K562 (cell line): Measurements from ENCODE around the gene KRTAP4-8. TPM values are rescaled to one million over a fixed set of nuclear protein-coding genes. Genes with fewer than 3 reads are reported as not detected.
"Not testable (repeated sequence)": the region's sequence is repeated elsewhere in the genome, so short reads cannot be mapped to it uniquely, and the experiment has no call there.

ENCODE experiments used
- ATAC-seq: fragments of 200-7000 bp; cut with Tn5 transposase; 3 replicates; pipeline ENCODE4 v1.9.1; 2020; ENCODE audit warnings: moderate library complexity
- BruUV-seq: library from RNA; stranded (reverse); fragments of 400-500 nt; replicated peaks from 2 replicates; lab custom pipeline; 2021; lab: Mats Ljungman, UMichigan
- CTCF ChIA-PET: fragments of 300-600 bp; formaldehyde crosslinking; extraction: SDS; loops from one replicate; lab custom pipeline; 2021; ENCODE audit warnings: low intra/inter-chr PET ratio; lab: Yijun Ruan, JAX
- POLR2A ChIA-PET: fragments of 300-600, 350-650 bp; sonication (Branson Sonifier 250); formaldehyde crosslinking; extraction: SDS; loops from one replicate; lab custom pipeline; 2021; ENCODE audit warnings: antibody characterized with exemption, inconsistent platforms; lab: Yijun Ruan, JAX
- DNase-seq, 4 experiments: peaks; one replicate each; pipeline versions ENCODE4 v3.0.0 to v3.0.0-alpha.2; 2011 to 2018; ENCODE audit warnings: low spot score in 3 of 4, mixed read lengths in 3 of 4; ENCODE audit errors: extremely low read depth in 1 of 4
- FAIRE-seq: peaks from 2 replicates; lab custom pipeline; 2011; peaks lifted over from hg19 to GRCh38; lab: Jason Lieb, UNC
- H2AFZ ChIP-seq: 2 replicates; pipeline ENCODE4 v1.6.0; 2011; ENCODE audit warnings: low read depth, low read length, control low read depth, inconsistent platforms
- H3K27ac ChIP-seq: fragments of 200-600 bp; 3 replicates; pipeline ENCODE4 v1.8.0; 2011; ENCODE audit warnings: low read depth, mild to moderate bottlenecking, control low read depth, inconsistent platforms, low read length, moderate library complexity, mixed read lengths; ENCODE audit errors: extremely low read depth
- H3K27me3 ChIP-seq, 2 experiments: fragments of 300-600 bp in 1 of 2; 2 replicates in 1 of 2; 3 replicates in 1 of 2; pipeline versions ENCODE4 v1.6.0 to v1.8.0; 2011; ENCODE audit warnings: inconsistent platforms in 2 of 2, low read length in 2 of 2, mild to moderate bottlenecking in 1 of 2, mixed read lengths in 1 of 2, moderate library complexity in 1 of 2; ENCODE audit not compliant: control insufficient read depth in 2 of 2, insufficient read depth in 2 of 2
- H3K36me3 ChIP-seq: fragments of 300-600 bp; 3 replicates; pipeline ENCODE4 v1.8.0; 2011; ENCODE audit warnings: mild to moderate bottlenecking, low read length, inconsistent platforms; ENCODE audit not compliant: control insufficient read depth, insufficient read depth
- H3K4me1 ChIP-seq, 2 experiments: fragments of 200-600 bp in 1 of 2; replicated peaks in 1 of 2; 2 replicates in 1 of 2; 3 replicates in 1 of 2; pipeline versions ENCODE4 v1.5.1 to v1.8.0; 2011; ENCODE audit warnings: inconsistent platforms in 2 of 2, low read length in 2 of 2, mild to moderate bottlenecking in 1 of 2, mixed read lengths in 1 of 2, moderate library complexity in 1 of 2; ENCODE audit not compliant: control insufficient read depth in 2 of 2, insufficient read depth in 2 of 2
- H3K4me2 ChIP-seq: 2 replicates; pipeline ENCODE4 v1.6.1; 2011; ENCODE audit warnings: low read length, control low read depth, inconsistent platforms, mixed read lengths; ENCODE audit not compliant: insufficient read depth
- H3K4me3 ChIP-seq: fragments of 200-600 bp; sonication (generic), shearing (Covaris generic); 2 replicates; pipeline ENCODE4 v1.5.1; 2016; ENCODE audit warnings: control low read depth, inconsistent platforms
- H3K79me2 ChIP-seq: fragments of 200-600 bp; 3 replicates; pipeline ENCODE4 v1.8.0; 2011; ENCODE audit warnings: low read length, inconsistent platforms; ENCODE audit not compliant: control insufficient read depth, insufficient read depth
- H3K9ac ChIP-seq, 2 experiments: 2 replicates each; pipeline versions ENCODE4 v1.6.0 to v1.6.1; 2011; ENCODE audit warnings: low read depth in 2 of 2, low read length in 2 of 2, control low read depth in 1 of 2, inconsistent platforms in 1 of 2, mild to moderate bottlenecking in 1 of 2, mixed read lengths in 1 of 2; ENCODE audit not compliant: insufficient read depth in 1 of 2
- H3K9me1 ChIP-seq: one replicate; pipeline ENCODE4 v1.6.0; 2011; ENCODE audit warnings: inconsistent platforms, mild to moderate bottlenecking, low read length, moderate library complexity; ENCODE audit not compliant: control insufficient read depth, insufficient read depth
- H3K9me3 ChIP-seq: replicated peaks from 2 replicates; pipeline ENCODE4 v1.5.1; 2011; ENCODE audit warnings: low read depth, low read length, inconsistent platforms; ENCODE audit not compliant: control insufficient read depth, insufficient read depth
- H4K20me1 ChIP-seq: replicated peaks from 2 replicates; pipeline ENCODE4 v1.6.1; 2011; ENCODE audit warnings: low read length, inconsistent platforms, mixed read lengths; ENCODE audit not compliant: control insufficient read depth, insufficient read depth
- ATF1 ChIP-seq, 2 experiments: fragments of 450-650 bp in 1 of 2; IDR thresholded peaks; 2 replicates each; pipeline ENCODE4 v1.6.1; 2016; ENCODE audit warnings: missing compliant biosample characterization in 1 of 2, missing genetic modification characterization in 1 of 2
- CBFB ChIP-seq: sonication (generic); formaldehyde crosslinking; IDR thresholded peaks from 2 replicates; pipeline ENCODE4 v1.4.0; 2020; ENCODE audit warnings: mild to moderate bottlenecking, missing genetic modification reagents
- CBX2 ChIP-seq: fragments of 200-600 bp; sonication (generic); IDR thresholded peaks from one replicate; pipeline ENCODE4 v1.6.1; 2012; ENCODE audit warnings: mild to moderate bottlenecking, low read length, inconsistent platforms; ENCODE audit not compliant: insufficient read depth, poor library complexity, severe bottlenecking
- CSDE1 ChIP-seq, 2 experiments: fragments of 450-650 bp; IDR thresholded peaks; 2 replicates each; pipeline ENCODE4 v1.6.1; 2016; ENCODE audit warnings: mild to moderate bottlenecking in 1 of 2
- EP300 ChIP-seq: IDR thresholded peaks from 2 replicates; pipeline ENCODE4 v1.6.1; 2012; ENCODE audit warnings: low read length, improper control_type of control experiment
- ILK ChIP-seq: fragments of 450-650 bp; IDR thresholded peaks from 2 replicates; pipeline ENCODE4 v1.6.1; 2016; ENCODE audit warnings: missing genetic modification characterization, low read depth, mild to moderate bottlenecking, missing compliant biosample characterization, moderate library complexity, borderline replicate concordance
- IRF2 ChIP-seq: sonication (generic); formaldehyde crosslinking; IDR thresholded peaks from 2 replicates; pipeline ENCODE4 v1.8.1; 2022; ENCODE audit warnings: mild to moderate bottlenecking, missing genetic modification reagents
- NCOR1 ChIP-seq: fragments of 450-650 bp; IDR thresholded peaks from 2 replicates; pipeline ENCODE4 v1.6.1; 2016; ENCODE audit warnings: mild to moderate bottlenecking, moderate library complexity
- PTRF ChIP-seq: fragments of 450-650 bp; IDR thresholded peaks from 2 replicates; pipeline ENCODE4 v1.6.1; 2016; ENCODE audit warnings: mild to moderate bottlenecking, missing genetic modification characterization, missing compliant biosample characterization
- SMAD3 ChIP-seq: fragments of 450-650 bp; formaldehyde crosslinking; conservative IDR thresholded peaks from 2 replicates; pipeline ENCODE4 v1.4.0; 2020; ENCODE audit warnings: mild to moderate bottlenecking
- TEAD4 ChIP-seq, 2 experiments: sonication (generic) in 1 of 2; formaldehyde crosslinking in 1 of 2; IDR thresholded peaks; 2 replicates each; pipeline versions ENCODE4 v1.6.1 to v1.8.0; 2012 to 2022; ENCODE audit warnings: borderline replicate concordance in 1 of 2, inconsistent platforms in 1 of 2, low read length in 1 of 2, mild to moderate bottlenecking in 1 of 2, missing genetic modification reagents in 1 of 2
- ZNF134 ChIP-seq: fragments of 250-450 bp; sonication (Bioruptor Pico); conservative IDR thresholded peaks from 2 replicates; pipeline ENCODE4 v1.4.0; 2020
- ZNF232 ChIP-seq: sonication (generic); formaldehyde crosslinking; IDR thresholded peaks from 2 replicates; pipeline ENCODE4 v1.8.0; 2022; ENCODE audit warnings: mild to moderate bottlenecking, missing genetic modification reagents
- WGBS: fragments of 100-300 bp; shearing (Covaris generic); methylation state at CpG from one replicate; pipeline ENCODE4 v1.1.6; 2016; ENCODE audit warnings: low coverage, mixed read lengths; ENCODE audit not compliant: insufficient coverage; ENCODE audit errors: missing lambda C conversion rate; 5-methylcytosine and 5-hydroxymethylcytosine counted together
- in situ Hi-C: fragments of 300-500 bp; cut with MboI; formaldehyde crosslinking; loops from 4 replicates; pipeline ENCODE4 v1.15.0; 2018; ENCODE audit warnings: inconsistent platforms, mixed read lengths
- intact Hi-C: fragments of 100-400 bp; cut with micrococcal nuclease; formaldehyde crosslinking; loops from 2 replicates; pipeline ENCODE4 v1.14.2; 2022
- polyA plus RNA-seq, 8 experiments: library from polyadenylated mRNA; depleted of rRNA in 4 of 8; stranded (reverse) in 5 of 8; unstranded in 3 of 8; fragments of >200 nt; fragmentation: Nextera tagmentation in 2 of 8; fragmentation: Illumina TruSeq in 1 of 8; extraction: Ambion mirVana in 2 of 8; extraction: Trizol in 1 of 8; gene quantifications; 2 replicates each; pipeline versions ENCODE4 v1.2.1 to v1.2.3, GENCODE V29; 2011 to 2014; ENCODE audit warnings: inconsistent platforms in 1 of 8, missing spikeins in 1 of 8
- total RNA-seq, 7 experiments: library from RNA; depleted of rRNA in 6 of 7; stranded (reverse); fragments of >200 nt in 6 of 7; fragmentation: Illumina TruSeq in 2 of 7; extraction: Trizol in 2 of 7; gene quantifications; 2 replicates each; pipeline versions ENCODE4 v1.2.1 to v1.2.3, GENCODE V29; 2011 to 2021; ENCODE audit warnings: low replicate concordance in 1 of 7
- TF ChIP-seq, protein P1 (sequence below): sonication (generic); formaldehyde crosslinking; IDR thresholded peaks from 2 replicates; pipeline ENCODE4 v1.8.1; 2023; ENCODE audit warnings: mild to moderate bottlenecking, missing genetic modification reagents, moderate library complexity

KRTAP4-8 gene
- total and polyA plus RNA-seq, 9 of the 15 experiments (the other 6 are each of a cell fraction or from before 2014, with no cell fraction given), result not detected

DNA sequence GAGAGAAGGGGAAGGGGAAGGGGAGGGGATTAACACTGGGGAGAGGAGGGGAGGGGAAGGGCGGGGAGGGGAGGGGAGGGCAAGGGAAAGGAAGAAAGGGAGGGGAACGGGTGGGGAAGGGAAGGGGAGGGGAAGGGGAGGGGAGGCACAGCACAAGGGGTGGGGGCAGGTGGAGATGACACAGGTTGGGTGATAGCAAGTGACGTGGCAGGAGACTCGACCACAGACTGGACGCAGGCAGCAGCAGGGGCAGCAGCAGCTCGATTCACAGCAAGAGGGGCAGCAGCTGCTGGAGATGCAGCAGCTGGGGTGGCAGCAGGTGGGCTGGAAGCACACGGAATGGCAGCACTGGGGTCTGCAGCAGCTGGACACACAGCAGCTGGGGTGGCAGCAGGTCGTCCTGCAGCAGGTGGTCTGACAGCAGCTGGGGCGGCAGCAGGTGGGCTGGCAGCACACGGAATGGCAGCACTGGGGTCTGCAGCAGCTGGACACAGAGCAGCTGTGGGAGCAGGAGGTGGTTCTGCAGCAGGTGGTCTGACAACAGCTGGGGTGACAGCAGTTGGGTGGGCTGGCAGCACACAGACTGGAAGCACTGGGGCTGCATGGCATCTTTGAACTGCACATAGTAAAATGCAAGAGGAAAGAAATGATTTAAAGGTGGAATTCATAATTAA lies 3.8 kb upstream of the KRTAP4-8 start, which contains the start of gene KRTAP4-16:
Gene KRTAP4-16, minus strand, starts transcription at position 624 of the 674 bp plus-strand sequence. Its CDS starts 0 bp downstream, at position 624.
- CTCF ChIA-PET, result no interaction called here
- intact Hi-C loops, result no loop called here
- WGBS, result 3% methylated on average over 6 of the region's 10 CpGs
- H2AFZ ChIP-seq, result no peak within 1 kb of the TSS
- H3K4me3 ChIP-seq, result no peak within 1 kb of the TSS
- no TSS peak for BruUV-seq
- no peaks in the 10 kb centered on the region for H4K20me1 ChIP-seq
- H3K9ac ChIP-seq, result no peak within 1 kb of the TSS
- in situ Hi-C loops, result no loop called here
- DNase-seq, result no peak
- 0 out of 5 replicates have a peak, but pooled peaks cover 0 to 4% of the 10 kb centered on the region in 2 experiments for H3K27me3 ChIP-seq
- no peaks in the 10 kb centered on the region for H3K4me1 ChIP-seq
- FAIRE-seq, result no peak
- no peak within 1 kb of the TSS for H3K4me2 ChIP-seq
- no peaks in the 10 kb centered on the region for H3K9me1 ChIP-seq
- POLR2A ChIA-PET, result interaction anchor here (0.9 kb wide), 1 partner anchor 151 kb away, joined by 4 read pairs; no protein-coding TSS in a partner anchor
- H3K79me2 ChIP-seq, result no peaks in the 10 kb centered on the region
- no peaks in the 10 kb centered on the region for H3K36me3 ChIP-seq
- H3K9me3 ChIP-seq, result no peaks in the 10 kb centered on the region
- ATAC-seq, result no peak
- TF ChIP-seq ZNF232 (CRISPR knock-in tag) (no peak), ZNF134 (CRISPR knock-in tag) (no peak), ATF1 (CRISPR knock-in tag; IDR thresholded peaks at IDR 0.05) (no peak), ATF1 (tag; IDR thresholded peaks at IDR 0.05) (no peak), SMAD3 (CRISPR knock-in tag) (no peak), NCOR1 (no peak), TEAD4 (IDR thresholded peaks at IDR 0.05; ENCODE audit: low read length) (no peak), TEAD4 (CRISPR knock-in tag; IDR thresholded peaks at IDR 0.05; ENCODE audit: borderline replicate concordance) (no peak), IRF2 (no peak), CSDE1 (IDR thresholded peaks at IDR 0.05) (no peak), CBX2 (no peak), PTRF (tag) (no peak), ILK (tag) (no peak), EP300 (no peak), CBFB (CRISPR knock-in tag) (no peak)
- TF ChIP-seq, protein P1, sequence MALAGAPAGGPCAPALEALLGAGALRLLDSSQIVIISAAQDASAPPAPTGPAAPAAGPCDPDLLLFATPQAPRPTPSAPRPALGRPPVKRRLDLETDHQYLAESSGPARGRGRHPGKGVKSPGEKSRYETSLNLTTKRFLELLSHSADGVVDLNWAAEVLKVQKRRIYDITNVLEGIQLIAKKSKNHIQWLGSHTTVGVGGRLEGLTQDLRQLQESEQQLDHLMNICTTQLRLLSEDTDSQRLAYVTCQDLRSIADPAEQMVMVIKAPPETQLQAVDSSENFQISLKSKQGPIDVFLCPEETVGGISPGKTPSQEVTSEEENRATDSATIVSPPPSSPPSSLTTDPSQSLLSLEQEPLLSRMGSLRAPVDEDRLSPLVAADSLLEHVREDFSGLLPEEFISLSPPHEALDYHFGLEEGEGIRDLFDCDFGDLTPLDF (CRISPR knock-in tag), result no peak
- no peak within 1 kb of the TSS for H3K27ac ChIP-seq

DNA sequence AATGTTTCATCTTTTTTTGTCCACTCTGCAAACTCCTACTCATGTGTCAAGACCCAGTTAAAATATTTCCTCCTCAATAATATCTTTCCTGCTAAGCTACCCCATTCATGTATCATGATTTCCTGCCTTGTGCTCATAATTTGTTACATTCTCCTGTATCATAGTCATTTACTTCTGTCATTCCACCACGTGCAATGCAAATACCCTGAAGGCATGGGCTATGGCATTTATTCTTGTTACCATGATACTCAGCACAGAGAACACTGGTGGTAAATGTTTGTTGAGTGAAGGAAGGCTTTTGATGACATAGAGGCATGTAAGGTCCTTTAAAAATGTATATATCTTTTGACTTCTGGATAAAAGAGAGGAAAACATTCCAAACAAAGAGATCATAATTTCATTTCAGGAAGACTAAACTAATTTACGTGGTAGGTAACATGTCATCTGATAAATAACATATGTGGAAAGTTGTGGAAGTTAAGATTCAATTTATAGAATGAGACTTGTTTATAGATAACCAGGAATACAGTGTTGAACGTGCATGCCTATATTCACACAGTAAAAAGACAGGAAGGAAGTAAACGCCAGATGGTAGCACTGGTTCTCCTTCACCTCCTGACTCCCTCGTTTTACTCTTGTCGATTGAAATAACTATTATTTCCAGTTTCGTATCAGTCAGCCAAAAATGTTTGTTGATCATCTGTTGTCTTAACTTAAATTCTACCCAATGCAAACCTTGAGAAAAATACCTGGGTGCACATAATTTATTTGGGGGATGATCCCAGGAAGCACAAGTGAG lies 1.9 kb upstream of the KRTAP4-8 start:
- H4K20me1 ChIP-seq, ATAC-seq, BruUV-seq, FAIRE-seq, H3K27ac ChIP-seq, H3K4me1 ChIP-seq, H3K4me2 ChIP-seq, H3K9ac ChIP-seq, POLR2A ChIA-PET, H3K27me3 ChIP-seq, H3K79me2 ChIP-seq, H3K36me3 ChIP-seq, DNase-seq, H2AFZ ChIP-seq, in situ Hi-C loops, intact Hi-C loops, H3K9me3 ChIP-seq, H3K4me3 ChIP-seq, CTCF ChIA-PET, H3K9me1 ChIP-seq: not testable (repeated sequence)
- WGBS, result 0% methylated on average over 6 of the region's 7 CpGs
